NCI-H524 (cell line): ENCODE data around the gene TSEN54.
A peak's percentile ranks its signal among the peaks of the same experiment; 100 is the strongest.

Source experiments
- DNase-seq, 2 experiments: peaks; one replicate each; lab custom pipeline; 2025; lab: John Stamatoyannopoulos, UW

Gene TSEN54

GRCh38 chr17:75488693-75489510, 27.4 kb upstream of the TSEN54 start:
- no peak for DNase-seq

GRCh38 chr17:75489511-75489955, 26.8 kb upstream of the TSEN54 start:
- no peak for DNase-seq

GRCh38 chr17:75490173-75490743, 26.1 kb upstream of the TSEN54 start:
- DNase-seq = no peak

- no peak for DNase-seq
These were observed 25.2 kb upstream of the TSEN54 start for GRCh38 chr17:75490953-75491649.

GRCh38 chr17:75491680-75492079, 24.6 kb upstream of the TSEN54 start:
- no peak for DNase-seq

GRCh38 chr17:75492555-75493168, 23.7 kb upstream of the TSEN54 start:
- peak; percentile 34 to 83 for DNase-seq

GRCh38 chr17:75493476-75494129, 22.7 kb upstream of the TSEN54 start:
- no peak for DNase-seq

- no peak for DNase-seq
These were observed 21.9 kb upstream of the TSEN54 start for GRCh38 chr17:75494326-75494877.

GRCh38 chr17:75496005-75496404, 20.3 kb upstream of the TSEN54 start:
- DNase-seq = no peak

- DNase-seq = no peak
These were observed 18.1 kb upstream of the TSEN54 start for GRCh38 chr17:75498039-75498725.

- DNase-seq = no peak
These were observed 17.6 kb upstream of the TSEN54 start for GRCh38 chr17:75498726-75499213.

GRCh38 chr17:75499313-75500022, 16.9 kb upstream of the TSEN54 start:
- DNase-seq = no peak

GRCh38 chr17:75500419-75501216, 15.7 kb upstream of the TSEN54 start:
- DNase-seq = no peak

GRCh38 chr17:75501378-75502071, 14.8 kb upstream of the TSEN54 start:
- no peak for DNase-seq

GRCh38 chr17:75502072-75502720, 14.1 kb upstream of the TSEN54 start:
- DNase-seq = no peak

GRCh38 chr17:75502721-75503329, 13.5 kb upstream of the TSEN54 start:
- no peak for DNase-seq

- no peak for DNase-seq
These were observed 12.9 kb upstream of the TSEN54 start for GRCh38 chr17:75503337-75503950.
